HEK293 (cell line): Measurements from ENCODE around the gene HSD17B12.

Experiments
- CTCF ChIA-PET: fragments of 350-600 bp; formaldehyde crosslinking; extraction: SDS; loops from one replicate; lab custom pipeline; 2021; ENCODE audit warnings: antibody characterized with exemption; lab: Yijun Ruan, JAX
- POLR2A ChIA-PET: fragments of 300-600 bp; formaldehyde crosslinking; extraction: SDS; loops from one replicate; lab custom pipeline; 2020; ENCODE audit warnings: antibody characterized with exemption, inconsistent platforms; lab: Yijun Ruan, JAX
- H3K27ac ChIP-seq: fragments of 200-500 bp; sonication (Bioruptor generic); 2 replicates; pipeline ENCODE4 v1.5.1; 2014; ENCODE audit warnings: low read depth, low read length, control low read depth, inconsistent platforms; ENCODE audit errors: extremely low read depth
- H3K36me3 ChIP-seq, 2 experiments: fragments of 200-500 bp in 1 of 2; sonication (Bioruptor generic) in 1 of 2; 1 replicate in 1 of 2; 2 replicates in 1 of 2; pipeline ENCODE4 v1.5.1; 2014 to 2017; ENCODE audit warnings: inconsistent platforms in 2 of 2, low read length in 2 of 2; ENCODE audit not compliant: control insufficient read depth in 2 of 2, insufficient read depth in 1 of 2
- H3K4me1 ChIP-seq: fragments of 200-500 bp; sonication (Bioruptor generic); 2 replicates; pipeline ENCODE4 v1.5.1; 2014; ENCODE audit warnings: mild to moderate bottlenecking, low read length, inconsistent platforms; ENCODE audit not compliant: control insufficient read depth, insufficient read depth
- H3K4me3 ChIP-seq: 2 replicates; pipeline ENCODE4 v1.5.1; 2011; ENCODE audit warnings: low read depth, mild to moderate bottlenecking, control low read depth, low read length, moderate library complexity
- H3K9me3 ChIP-seq: fragments of 200-500 bp; sonication (Bioruptor generic); 2 replicates; pipeline ENCODE4 v1.5.1; 2014; ENCODE audit warnings: low read depth, low read length, inconsistent platforms; ENCODE audit not compliant: control insufficient read depth, insufficient read depth
- KLF10 ChIP-seq: fragments of 450-650 bp; IDR thresholded peaks from 2 replicates; pipeline ENCODE4 v1.5.1; 2018; ENCODE audit warnings: missing biosample characterization, mild to moderate bottlenecking, missing genetic modification characterization
- SCRT2 ChIP-seq: fragments of 450-650 bp; formaldehyde crosslinking; IDR thresholded peaks from 2 replicates; pipeline ENCODE4 v1.5.1; 2016; ENCODE audit warnings: missing biosample characterization, missing genetic modification characterization
- ZBTB1 ChIP-seq: fragments of 450-650 bp; formaldehyde crosslinking; IDR thresholded peaks from 2 replicates; pipeline ENCODE4 v1.5.1; 2016; ENCODE audit warnings: missing biosample characterization, missing genetic modification characterization
- ZIC2 ChIP-seq: fragments of 450-650 bp; formaldehyde crosslinking; IDR thresholded peaks from 2 replicates; pipeline ENCODE4 v1.5.1; 2016; ENCODE audit warnings: missing biosample characterization, missing genetic modification characterization
- ZNF114 ChIP-seq: fragments of 450-650 bp; formaldehyde crosslinking; IDR thresholded peaks from 2 replicates; pipeline ENCODE4 v1.5.0; 2017; ENCODE audit warnings: missing biosample characterization, missing genetic modification characterization
- ZNF132 ChIP-seq: fragments of 450-650 bp; formaldehyde crosslinking; IDR thresholded peaks from 2 replicates; pipeline ENCODE4 v1.5.1; 2017; ENCODE audit warnings: missing biosample characterization, missing genetic modification characterization, borderline replicate concordance
- ZNF214 ChIP-seq: fragments of 450-650 bp; formaldehyde crosslinking; IDR thresholded peaks from 2 replicates; pipeline ENCODE4 v1.5.1; 2017; ENCODE audit warnings: missing biosample characterization, mild to moderate bottlenecking, missing genetic modification characterization, borderline replicate concordance
- ZNF23 ChIP-seq: fragments of 450-650 bp; formaldehyde crosslinking; IDR thresholded peaks from 2 replicates; pipeline ENCODE4 v1.5.1; 2016; ENCODE audit warnings: missing biosample characterization, missing genetic modification characterization, borderline replicate concordance
- ZNF239 ChIP-seq: fragments of 450-650 bp; formaldehyde crosslinking; IDR thresholded peaks from 2 replicates; pipeline ENCODE4 v1.5.1; 2016; ENCODE audit warnings: missing biosample characterization, missing genetic modification characterization
- ZNF292 ChIP-seq: fragments of 450-650 bp; formaldehyde crosslinking; IDR thresholded peaks from 2 replicates; pipeline ENCODE4 v1.5.1; 2016; ENCODE audit warnings: low read depth, missing biosample characterization, missing genetic modification characterization, borderline replicate concordance
- ZNF416 ChIP-seq: fragments of 450-650 bp; formaldehyde crosslinking; IDR thresholded peaks from 2 replicates; pipeline ENCODE4 v1.5.1; 2016; ENCODE audit warnings: missing biosample characterization, missing genetic modification characterization
- ZNF558 ChIP-seq: fragments of 450-650 bp; formaldehyde crosslinking; IDR thresholded peaks from 2 replicates; pipeline ENCODE4 v1.5.1; 2016; ENCODE audit warnings: missing biosample characterization, missing genetic modification characterization
- ZNF623 ChIP-seq: fragments of 450-650 bp; formaldehyde crosslinking; IDR thresholded peaks from 2 replicates; pipeline ENCODE4 v1.5.1; 2016; ENCODE audit warnings: missing biosample characterization, missing genetic modification characterization
- ZNF658 ChIP-seq: fragments of 450-650 bp; formaldehyde crosslinking; IDR thresholded peaks from 2 replicates; pipeline ENCODE4; 2016; ENCODE audit warnings: missing biosample characterization, missing genetic modification characterization
- ZNF791 ChIP-seq: fragments of 450-650 bp; formaldehyde crosslinking; IDR thresholded peaks from 2 replicates; pipeline ENCODE4 v1.5.1; 2016; ENCODE audit warnings: missing biosample characterization, missing genetic modification characterization
- TF ChIP-seq, protein P1 (sequence below): fragments of 450-650 bp; formaldehyde crosslinking; IDR thresholded peaks from 2 replicates; pipeline ENCODE4 v1.5.1; 2016; ENCODE audit warnings: missing biosample characterization, missing genetic modification characterization
- TF ChIP-seq, protein P2 (sequence below): fragments of 450-650 bp; formaldehyde crosslinking; IDR thresholded peaks from 2 replicates; pipeline ENCODE4 v1.5.1; 2016; ENCODE audit warnings: missing biosample characterization, missing genetic modification characterization
- TF ChIP-seq, protein P3 (sequence below): IDR thresholded peaks from 2 replicates; pipeline ENCODE4 v1.6.1; 2011; ENCODE audit warnings: mild to moderate bottlenecking, low read depth, low read length, borderline replicate concordance

Gene HSD17B12

DNA sequence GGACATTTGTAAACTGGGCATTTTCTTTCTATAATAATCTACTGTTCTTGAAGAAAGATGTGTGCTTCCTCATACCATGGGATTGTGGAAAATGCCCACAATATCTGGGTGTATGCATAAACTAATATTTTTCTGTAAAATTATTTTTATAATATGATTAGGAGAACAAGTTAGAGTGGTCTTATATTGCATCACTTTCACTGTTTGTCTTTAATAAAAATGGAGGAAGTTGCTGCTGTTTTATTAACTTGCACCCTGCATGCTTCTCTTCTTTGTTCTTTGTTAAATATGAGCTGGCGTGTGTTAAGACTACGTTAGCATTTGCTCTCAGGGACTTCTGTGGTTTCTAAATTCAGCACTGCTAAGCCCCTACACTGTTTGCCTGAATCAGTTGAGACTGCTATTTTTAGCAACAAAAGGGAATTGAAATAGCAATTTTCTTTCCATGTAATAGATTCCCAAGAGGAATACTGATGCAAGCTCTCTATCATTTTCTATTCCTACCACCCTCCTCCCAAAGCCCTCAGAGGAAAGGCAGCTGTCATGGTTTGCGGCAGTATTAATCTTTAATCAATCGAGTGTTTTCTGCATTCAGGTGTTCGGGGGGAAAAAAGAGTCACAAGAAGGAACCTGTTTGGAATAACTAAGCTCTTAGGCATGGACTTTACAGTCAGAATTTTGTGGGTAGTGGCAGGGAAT lies 56.1 kb downstream of the HSD17B12 start (continued):
- TF ChIP-seq, protein P1, sequence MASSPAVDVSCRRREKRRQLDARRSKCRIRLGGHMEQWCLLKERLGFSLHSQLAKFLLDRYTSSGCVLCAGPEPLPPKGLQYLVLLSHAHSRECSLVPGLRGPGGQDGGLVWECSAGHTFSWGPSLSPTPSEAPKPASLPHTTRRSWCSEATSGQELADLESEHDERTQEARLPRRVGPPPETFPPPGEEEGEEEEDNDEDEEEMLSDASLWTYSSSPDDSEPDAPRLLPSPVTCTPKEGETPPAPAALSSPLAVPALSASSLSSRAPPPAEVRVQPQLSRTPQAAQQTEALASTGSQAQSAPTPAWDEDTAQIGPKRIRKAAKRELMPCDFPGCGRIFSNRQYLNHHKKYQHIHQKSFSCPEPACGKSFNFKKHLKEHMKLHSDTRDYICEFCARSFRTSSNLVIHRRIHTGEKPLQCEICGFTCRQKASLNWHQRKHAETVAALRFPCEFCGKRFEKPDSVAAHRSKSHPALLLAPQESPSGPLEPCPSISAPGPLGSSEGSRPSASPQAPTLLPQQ (tag by site-specific recombination): no peak
- 0 out of 2 replicates have a peak, but pooled peaks have one; percentile 14 for TF ChIP-seq ZIC2 (tag by site-specific recombination)
- TF ChIP-seq, protein P2, sequence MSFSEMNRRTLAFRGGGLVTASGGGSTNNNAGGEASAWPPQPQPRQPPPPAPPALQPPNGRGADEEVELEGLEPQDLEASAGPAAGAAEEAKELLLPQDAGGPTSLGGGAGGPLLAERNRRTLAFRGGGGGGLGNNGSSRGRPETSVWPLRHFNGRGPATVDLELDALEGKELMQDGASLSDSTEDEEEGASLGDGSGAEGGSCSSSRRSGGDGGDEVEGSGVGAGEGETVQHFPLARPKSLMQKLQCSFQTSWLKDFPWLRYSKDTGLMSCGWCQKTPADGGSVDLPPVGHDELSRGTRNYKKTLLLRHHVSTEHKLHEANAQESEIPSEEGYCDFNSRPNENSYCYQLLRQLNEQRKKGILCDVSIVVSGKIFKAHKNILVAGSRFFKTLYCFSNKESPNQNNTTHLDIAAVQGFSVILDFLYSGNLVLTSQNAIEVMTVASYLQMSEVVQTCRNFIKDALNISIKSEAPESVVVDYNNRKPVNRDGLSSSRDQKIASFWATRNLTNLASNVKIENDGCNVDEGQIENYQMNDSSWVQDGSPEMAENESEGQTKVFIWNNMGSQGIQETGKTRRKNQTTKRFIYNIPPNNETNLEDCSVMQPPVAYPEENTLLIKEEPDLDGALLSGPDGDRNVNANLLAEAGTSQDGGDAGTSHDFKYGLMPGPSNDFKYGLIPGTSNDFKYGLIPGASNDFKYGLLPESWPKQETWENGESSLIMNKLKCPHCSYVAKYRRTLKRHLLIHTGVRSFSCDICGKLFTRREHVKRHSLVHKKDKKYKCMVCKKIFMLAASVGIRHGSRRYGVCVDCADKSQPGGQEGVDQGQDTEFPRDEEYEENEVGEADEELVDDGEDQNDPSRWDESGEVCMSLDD: no peak
- no peak for TF ChIP-seq ZNF132 (tag by site-specific recombination)
- TF ChIP-seq ZNF214 (tag by site-specific recombination): no peak
- TF ChIP-seq ZNF292 (tag by site-specific recombination): no peak
- TF ChIP-seq ZNF558: no peak
- no peak for TF ChIP-seq ZNF239
- TF ChIP-seq ZNF114 (tag by site-specific recombination): no peak
- TF ChIP-seq KLF10 (tag by site-specific recombination): no peak
- no peak for TF ChIP-seq SCRT2 (tag by site-specific recombination)
- TF ChIP-seq ZNF623: no peak
- TF ChIP-seq ZBTB1 (tag by site-specific recombination): no peak
- no peak for TF ChIP-seq ZNF658
- TF ChIP-seq, protein P3, sequence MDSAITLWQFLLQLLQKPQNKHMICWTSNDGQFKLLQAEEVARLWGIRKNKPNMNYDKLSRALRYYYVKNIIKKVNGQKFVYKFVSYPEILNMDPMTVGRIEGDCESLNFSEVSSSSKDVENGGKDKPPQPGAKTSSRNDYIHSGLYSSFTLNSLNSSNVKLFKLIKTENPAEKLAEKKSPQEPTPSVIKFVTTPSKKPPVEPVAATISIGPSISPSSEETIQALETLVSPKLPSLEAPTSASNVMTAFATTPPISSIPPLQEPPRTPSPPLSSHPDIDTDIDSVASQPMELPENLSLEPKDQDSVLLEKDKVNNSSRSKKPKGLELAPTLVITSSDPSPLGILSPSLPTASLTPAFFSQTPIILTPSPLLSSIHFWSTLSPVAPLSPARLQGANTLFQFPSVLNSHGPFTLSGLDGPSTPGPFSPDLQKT: no peak

DNA sequence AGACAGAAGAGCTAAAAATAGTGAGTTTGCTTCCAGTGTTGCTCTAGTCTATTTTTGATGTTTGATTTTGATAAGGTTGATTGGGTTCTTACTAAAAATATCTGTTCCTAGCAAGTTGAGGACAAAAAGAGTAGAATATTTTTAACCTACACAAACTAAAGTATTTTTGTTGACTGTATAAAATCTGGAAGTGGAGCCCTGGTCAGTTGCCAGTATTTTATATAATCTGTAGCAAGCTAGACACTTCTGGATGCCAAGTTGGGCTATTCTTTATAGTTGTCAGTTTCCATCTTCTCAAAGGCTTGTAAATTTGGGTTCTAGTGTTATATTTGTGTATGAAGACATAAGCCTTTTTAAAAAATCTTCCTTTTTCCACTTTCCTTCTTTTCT lies 56.7 kb downstream of the HSD17B12 start:
- no peak for TF ChIP-seq KLF10 (tag by site-specific recombination)
- TF ChIP-seq ZNF791 (tag by site-specific recombination): no peak
- TF ChIP-seq ZNF416 (tag by site-specific recombination): no peak
- TF ChIP-seq ZNF23: no peak
- Histone ChIP-seq H3K4me3 (no peak overlapping the region), H3K4me1 (peaks cover 5% of the 10 kb centered on the region), H3K36me3 (peaks cover 0 to 9% of the 10 kb centered on the region in 2 experiments; a peak in 1 of 3 replicates), H3K27ac (no peak overlapping the region), H3K9me3 (no peaks in the 10 kb centered on the region)
- ChIA-PET CTCF (interaction anchor here (0.6 kb wide), 1 partner anchor 31 kb away, joined by 3 read pairs; no protein-coding TSS in a partner anchor), POLR2A (no interaction called here)
